DND-41 (cell line): ENCODE results near the gene C1QTNF1.

Source experiments
- CTCF ChIP-seq: IDR thresholded peaks from 2 replicates; pipeline ENCODE4 v1.5.1; 2012; ENCODE audit warnings: borderline replicate concordance, low read length, moderate library complexity, mild to moderate bottlenecking; ENCODE audit not compliant: poor library complexity, severe bottlenecking; ENCODE audit errors: extremely low read depth
- EZH2 ChIP-seq: IDR thresholded peaks from 3 replicates; pipeline ENCODE4 v1.6.1; 2012; ENCODE audit warnings: borderline replicate concordance, low read depth, mild to moderate bottlenecking, moderate library complexity, low read length, inconsistent platforms; ENCODE audit not compliant: severe bottlenecking

- TF ChIP-seq CTCF (no peak), EZH2 (no peak)
Measured at GRCh38 chr17:79097226-79098055, 73.5 kb downstream of the C1QTNF1 start.
